ENCODE results near the gene ZER1. TPM values are rescaled to one million over a fixed set of nuclear protein-coding genes. Genes with fewer than 3 reads are reported as not detected.
"Not testable (repeated sequence)": the region's sequence is repeated elsewhere in the genome, so short reads cannot be mapped to it uniquely, and the experiment has no call there.

ZER1 gene
- total RNA-seq, 1 donor from 2014 or later = 14.7 TPM

- no peaks in the 10 kb centered on the region for H3K9me3 ChIP-seq (ENCODE audit: low read depth)
- no peak for DNase-seq (ENCODE audit: low spot score)
- TF ChIP-seq CTCF (IDR thresholded peaks at IDR 0.05) (no peak), EZH2phosphoT487 (IDR thresholded peaks at IDR 0.05) (no peak), EZH2 (IDR thresholded peaks at IDR 0.05) (no peak)
- peaks cover 3% of the 10 kb centered on the region for H3K36me3 Mint-ChIP-seq
- H3K4me3 Mint-ChIP-seq = no peak overlapping the region
- H4K20me1 ChIP-seq (ENCODE audit: low read depth) = no peaks in the 10 kb centered on the region
- peaks cover under 1% of the 10 kb centered on the region for H3K4me1 Mint-ChIP-seq
- no peaks in the 10 kb centered on the region for H3K27me3 Mint-ChIP-seq (ENCODE audit: insufficient read depth, low read depth)
- no peak overlapping the region for H3K27ac Mint-ChIP-seq
- no peak overlapping the region for H3K27ac ChIP-seq
- peaks cover under 1% of the 10 kb centered on the region for H3K4me1 ChIP-seq
- H3K4me3 ChIP-seq = no peak overlapping the region
- no peaks in the 10 kb centered on the region for H3K36me3 ChIP-seq
- no peak overlapping the region for H2AFZ ChIP-seq (replicated peaks)
- H3K9me3 Mint-ChIP-seq = peaks cover 14% of the 10 kb centered on the region
- H3F3A ChIP-seq (ENCODE audit: low read depth) = peaks cover 14% of the 10 kb centered on the region
- H3K9ac ChIP-seq = no peak overlapping the region
- H3K27me3 ChIP-seq = no peaks in the 10 kb centered on the region
- no peak overlapping the region for H3K4me2 ChIP-seq
- peaks cover 5% of the 10 kb centered on the region for H3K79me2 ChIP-seq (ENCODE audit: low read depth)
Measured at GRCh38 chr9:128782669-128783068, 10.9 kb upstream of the ZER1 start.

- Histone ChIP-seq H4K20me1 (ENCODE audit: low read depth) (no peaks in the 10 kb centered on the region), H3K4me3 (no peak overlapping the region), H3K79me2 (ENCODE audit: low read depth) (no peaks in the 10 kb centered on the region), H3K27ac (no peak overlapping the region), H3K4me2 (no peak overlapping the region), H3K4me1 (no peaks in the 10 kb centered on the region), H3F3A (ENCODE audit: low read depth) (peaks cover 3% of the 10 kb centered on the region), H3K27me3 (no peaks in the 10 kb centered on the region), H2AFZ (replicated peaks) (no peak overlapping the region), H3K9ac (no peak overlapping the region), H3K9me3 (ENCODE audit: low read depth) (no peaks in the 10 kb centered on the region), H3K36me3 (no peaks in the 10 kb centered on the region)
- Mint-ChIP-seq H3K27ac (no peak overlapping the region), H3K36me3 (peaks cover 3% of the 10 kb centered on the region), H3K4me3 (no peak overlapping the region), H3K27me3 (ENCODE audit: insufficient read depth, low read depth) (peaks cover 2% of the 10 kb centered on the region), H3K9me3 (peaks cover 14% of the 10 kb centered on the region), H3K4me1 (no peaks in the 10 kb centered on the region)
- DNase-seq (ENCODE audit: low spot score) = no peak
- TF ChIP-seq EZH2 (IDR thresholded peaks at IDR 0.05) (no peak), EZH2phosphoT487 (IDR thresholded peaks at IDR 0.05) (no peak), CTCF (IDR thresholded peaks at IDR 0.05) (no peak)
Measured at GRCh38 chr9:128781187-128782070, 9.7 kb upstream of the ZER1 start.

- not testable (repeated sequence) for H3K9ac ChIP-seq; H4K20me1 ChIP-seq (ENCODE audit: low read depth); H3K27me3 Mint-ChIP-seq (ENCODE audit: insufficient read depth, low read depth); H3K79me2 ChIP-seq (ENCODE audit: low read depth); H3K4me1 ChIP-seq; H3K27ac Mint-ChIP-seq; H3K27ac ChIP-seq; H3K4me3 ChIP-seq; H3F3A ChIP-seq (ENCODE audit: low read depth); H3K4me1 Mint-ChIP-seq; H3K27me3 ChIP-seq; H3K9me3 ChIP-seq (ENCODE audit: low read depth); H3K4me2 ChIP-seq; H2AFZ ChIP-seq (replicated peaks); H3K4me3 Mint-ChIP-seq; H3K36me3 ChIP-seq; H3K36me3 Mint-ChIP-seq; DNase-seq (ENCODE audit: low spot score)
- peaks cover 17% of the 10 kb centered on the region for H3K9me3 Mint-ChIP-seq
Measured at GRCh38 chr9:128780093-128780492, 8.4 kb upstream of the ZER1 start.

GRCh38 chr9:128774804-128775203, 3.1 kb upstream of the ZER1 start:
- Histone ChIP-seq H3K9me3 (ENCODE audit: low read depth) (no peaks in the 10 kb centered on the region), H3F3A (ENCODE audit: low read depth) (peaks cover 24% of the 10 kb centered on the region), H2AFZ (replicated peaks) (no peak overlapping the region), H3K4me2 (no peak overlapping the region), H4K20me1 (ENCODE audit: low read depth) (peaks cover 10% of the 10 kb centered on the region), H3K36me3 (no peaks in the 10 kb centered on the region), H3K27me3 (no peaks in the 10 kb centered on the region), H3K4me3 (no peak overlapping the region), H3K79me2 (ENCODE audit: low read depth) (peaks cover 16% of the 10 kb centered on the region), H3K4me1 (no peaks in the 10 kb centered on the region), H3K9ac (no peak overlapping the region), H3K27ac (no peak overlapping the region)
- DNase-seq (ENCODE audit: low spot score) = no peak
- Mint-ChIP-seq H3K36me3 (no peaks in the 10 kb centered on the region), H3K9me3 (peaks cover 13% of the 10 kb centered on the region), H3K27ac (no peak overlapping the region), H3K4me1 (peaks cover 12% of the 10 kb centered on the region), H3K27me3 (ENCODE audit: insufficient read depth, low read depth) (peaks cover 12% of the 10 kb centered on the region), H3K4me3 (no peak overlapping the region)
- TF ChIP-seq EZH2 (IDR thresholded peaks at IDR 0.05) = no peak
- no peak for TF ChIP-seq EZH2phosphoT487 (IDR thresholded peaks at IDR 0.05)
- no peak for TF ChIP-seq CTCF (IDR thresholded peaks at IDR 0.05)

All from neural progenitor cell (in vitro differentiated cells).